ENCODE results near the gene NIPSNAP2. TPM values are rescaled to one million over a fixed set of nuclear protein-coding genes. Genes with fewer than 3 reads are reported as not detected.
A peak's percentile ranks its signal among the peaks of the same experiment; 100 is the strongest.

NIPSNAP2 gene
- total and polyA plus RNA-seq, 2 of the 13 experiments (the other 11 are each of a cell fraction or from before 2014, with no cell fraction given) = 40.3 to 61.5 TPM

GRCh38 chr7:56033671-56034432 is 69.5 kb downstream of the NIPSNAP2 start (continued):
- TF ChIP-seq ZKSCAN1 (IDR thresholded peaks at IDR 0.05; ENCODE audit: low read length) = no peak
- TF ChIP-seq NR1H2 (CRISPR knock-in tag; IDR thresholded peaks at IDR 0.05; ENCODE audit: borderline replicate concordance, low read depth) = no peak
- TF ChIP-seq CCDC6 (CRISPR knock-in tag; IDR thresholded peaks at IDR 0.05) = 0 out of 2 replicates have a peak, but pooled peaks have one; percentile 10
- TF ChIP-seq, protein P1, sequence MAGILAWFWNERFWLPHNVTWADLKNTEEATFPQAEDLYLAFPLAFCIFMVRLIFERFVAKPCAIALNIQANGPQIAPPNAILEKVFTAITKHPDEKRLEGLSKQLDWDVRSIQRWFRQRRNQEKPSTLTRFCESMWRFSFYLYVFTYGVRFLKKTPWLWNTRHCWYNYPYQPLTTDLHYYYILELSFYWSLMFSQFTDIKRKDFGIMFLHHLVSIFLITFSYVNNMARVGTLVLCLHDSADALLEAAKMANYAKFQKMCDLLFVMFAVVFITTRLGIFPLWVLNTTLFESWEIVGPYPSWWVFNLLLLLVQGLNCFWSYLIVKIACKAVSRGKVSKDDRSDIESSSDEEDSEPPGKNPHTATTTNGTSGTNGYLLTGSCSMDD (CRISPR knock-in tag; IDR thresholded peaks at IDR 0.05) = no peak
- TF ChIP-seq NFYC (CRISPR knock-in tag; IDR thresholded peaks at IDR 0.05) = no peak
- no peak for TF ChIP-seq ZNF180 (CRISPR knock-in tag; IDR thresholded peaks at IDR 0.05; ENCODE audit: borderline replicate concordance, low read depth)
- no peak for TF ChIP-seq FOSL1 (CRISPR knock-in tag; IDR thresholded peaks at IDR 0.05; ENCODE audit: borderline replicate concordance)
- TF ChIP-seq MAX (IDR thresholded peaks at IDR 0.05) = peak; percentile 43; the same call in 1 of the 2 replicates
- TF ChIP-seq TBX3 (IDR thresholded peaks at IDR 0.05; ENCODE audit: borderline replicate concordance) = no peak
- TF ChIP-seq NCOA1 (CRISPR knock-in tag; IDR thresholded peaks at IDR 0.05) = no peak
- TF ChIP-seq NR2F2 (IDR thresholded peaks at IDR 0.05; ENCODE audit: borderline replicate concordance, low read depth) = peak; percentile 53; the same call in 1 of the 2 replicates
- TF ChIP-seq RFXANK (CRISPR knock-in tag; IDR thresholded peaks at IDR 0.05) = no peak
- TF ChIP-seq TFDP1 (CRISPR knock-in tag; IDR thresholded peaks at IDR 0.05; ENCODE audit: borderline replicate concordance) = no peak
- TF ChIP-seq EEA1 (CRISPR knock-in tag; IDR thresholded peaks at IDR 0.05; ENCODE audit: borderline replicate concordance) = no peak
- TF ChIP-seq ATF7 (IDR thresholded peaks at IDR 0.05) = peak; percentile 78
- no peak for TF ChIP-seq ATF7 (CRISPR knock-in tag; IDR thresholded peaks at IDR 0.05)
- no peak for TF ChIP-seq ZNF660 (CRISPR knock-in tag; IDR thresholded peaks at IDR 0.05; ENCODE audit: borderline replicate concordance, low read depth)
- TF ChIP-seq EED (CRISPR knock-in tag; IDR thresholded peaks at IDR 0.05) = peak; percentile 27; the same call in 1 of the 2 replicates
- TF ChIP-seq ZNF562 (CRISPR knock-in tag; IDR thresholded peaks at IDR 0.05; ENCODE audit: borderline replicate concordance) = no peak
- TF ChIP-seq, protein P2, sequence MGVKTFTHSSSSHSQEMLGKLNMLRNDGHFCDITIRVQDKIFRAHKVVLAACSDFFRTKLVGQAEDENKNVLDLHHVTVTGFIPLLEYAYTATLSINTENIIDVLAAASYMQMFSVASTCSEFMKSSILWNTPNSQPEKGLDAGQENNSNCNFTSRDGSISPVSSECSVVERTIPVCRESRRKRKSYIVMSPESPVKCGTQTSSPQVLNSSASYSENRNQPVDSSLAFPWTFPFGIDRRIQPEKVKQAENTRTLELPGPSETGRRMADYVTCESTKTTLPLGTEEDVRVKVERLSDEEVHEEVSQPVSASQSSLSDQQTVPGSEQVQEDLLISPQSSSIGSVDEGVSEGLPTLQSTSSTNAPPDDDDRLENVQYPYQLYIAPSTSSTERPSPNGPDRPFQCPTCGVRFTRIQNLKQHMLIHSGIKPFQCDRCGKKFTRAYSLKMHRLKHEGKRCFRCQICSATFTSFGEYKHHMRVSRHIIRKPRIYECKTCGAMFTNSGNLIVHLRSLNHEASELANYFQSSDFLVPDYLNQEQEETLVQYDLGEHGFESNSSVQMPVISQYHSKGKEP (CRISPR knock-in tag; IDR thresholded peaks at IDR 0.05) = no peak
- TF ChIP-seq, protein P3, sequence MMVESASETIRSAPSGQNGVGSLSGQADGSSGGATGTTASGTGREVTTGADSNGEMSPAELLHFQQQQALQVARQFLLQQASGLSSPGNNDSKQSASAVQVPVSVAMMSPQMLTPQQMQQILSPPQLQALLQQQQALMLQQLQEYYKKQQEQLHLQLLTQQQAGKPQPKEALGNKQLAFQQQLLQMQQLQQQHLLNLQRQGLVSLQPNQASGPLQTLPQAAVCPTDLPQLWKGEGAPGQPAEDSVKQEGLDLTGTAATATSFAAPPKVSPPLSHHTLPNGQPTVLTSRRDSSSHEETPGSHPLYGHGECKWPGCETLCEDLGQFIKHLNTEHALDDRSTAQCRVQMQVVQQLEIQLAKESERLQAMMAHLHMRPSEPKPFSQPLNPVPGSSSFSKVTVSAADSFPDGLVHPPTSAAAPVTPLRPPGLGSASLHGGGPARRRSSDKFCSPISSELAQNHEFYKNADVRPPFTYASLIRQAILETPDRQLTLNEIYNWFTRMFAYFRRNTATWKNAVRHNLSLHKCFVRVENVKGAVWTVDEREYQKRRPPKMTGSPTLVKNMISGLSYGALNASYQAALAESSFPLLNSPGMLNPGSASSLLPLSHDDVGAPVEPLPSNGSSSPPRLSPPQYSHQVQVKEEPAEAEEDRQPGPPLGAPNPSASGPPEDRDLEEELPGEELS (CRISPR knock-in tag; IDR thresholded peaks at IDR 0.05) = peak; percentile 50; the same call in 1 of the 2 replicates
- no peak for TF ChIP-seq RORA (CRISPR knock-in tag; IDR thresholded peaks at IDR 0.05)
- no peak for TF ChIP-seq ZNF34 (CRISPR knock-in tag; IDR thresholded peaks at IDR 0.05; ENCODE audit: borderline replicate concordance)
- TF ChIP-seq ZNF558 (CRISPR knock-in tag; IDR thresholded peaks at IDR 0.05; ENCODE audit: borderline replicate concordance) = peak; percentile 65; the same call in 1 of the 2 replicates
- no peak for TF ChIP-seq DNMT3B (CRISPR knock-in tag; conservative IDR thresholded peaks at IDR 0.05)
- no peak for TF ChIP-seq ZNF616 (CRISPR knock-in tag; IDR thresholded peaks at IDR 0.05; ENCODE audit: low read depth)
